ENCODE data around the gene HMCN2. TPM values are rescaled to one million over a fixed set of nuclear protein-coding genes. Genes with fewer than 3 reads are reported as not detected.

HMCN2 gene
- total RNA-seq, 1 experiment from 2014 or later: 5.6 TPM

- TF ChIP-seq ZBTB43 (CRISPR knock-in tag; IDR thresholded peaks at IDR 0.05) (no peak), ZNF121 (CRISPR knock-in tag; IDR thresholded peaks at IDR 0.05) (no peak), ZNF263 (CRISPR knock-in tag; IDR thresholded peaks at IDR 0.05; ENCODE audit: low read depth) (no peak), IRF2 (CRISPR knock-in tag; IDR thresholded peaks at IDR 0.05; ENCODE audit: borderline replicate concordance, low read depth) (no peak), STAT6 (CRISPR knock-in tag; conservative IDR thresholded peaks at IDR 0.05; ENCODE audit: low read depth) (no peak), ARID4B (CRISPR knock-in tag; IDR thresholded peaks at IDR 0.05; ENCODE audit: borderline replicate concordance) (no peak), FOXK1 (CRISPR knock-in tag; IDR thresholded peaks at IDR 0.05) (0 out of 2 replicates have a peak, but pooled peaks have one; percentile 36), CTCF (IDR thresholded peaks at IDR 0.05) (peak; percentile 98), SP1 (CRISPR knock-in tag; conservative IDR thresholded peaks at IDR 0.05) (0 out of 2 replicates have a peak, but pooled peaks have one; percentile 41)
These were observed 195.7 kb downstream of the HMCN2 start (continued) for GRCh38 chr9:130461218-130461630.

- no peak for DNase-seq (ENCODE audit: low spot score)
- Mint-ChIP-seq H3K36me3 (no peaks in the 10 kb centered on the region), H3K9me3 (no peaks in the 10 kb centered on the region), H3K4me1 (no peaks in the 10 kb centered on the region), H3K4me3 (no peak overlapping the region), H3K27me3 (ENCODE audit: low read depth) (no peaks in the 10 kb centered on the region), H3K27ac (no peak overlapping the region)
- ChIA-PET POLR2A (no interaction called here), CTCF (interaction anchor here (0.6 to 5.0 kb wide), 13 partner anchors 8 to 231 kb away, joined by 3 to 60 read pairs (median 14); partner anchors contain the start of gene EXOSC2)
- ATAC-seq: no peak
- TF ChIP-seq ZNF512 (CRISPR knock-in tag; IDR thresholded peaks at IDR 0.05; ENCODE audit: borderline replicate concordance) (no peak), TP53 (CRISPR knock-in tag; IDR thresholded peaks at IDR 0.05) (no peak), ZNF425 (CRISPR knock-in tag; conservative IDR thresholded peaks at IDR 0.05) (no peak), ZBTB43 (CRISPR knock-in tag; IDR thresholded peaks at IDR 0.05) (no peak), NFATC4 (CRISPR knock-in tag; IDR thresholded peaks at IDR 0.05) (no peak), CBFB (CRISPR knock-in tag; IDR thresholded peaks at IDR 0.05; ENCODE audit: low read depth) (no peak), FOXP4 (CRISPR knock-in tag; IDR thresholded peaks at IDR 0.05) (no peak), ATF1 (CRISPR knock-in tag; IDR thresholded peaks at IDR 0.05) (no peak), SMAD3 (CRISPR knock-in tag; IDR thresholded peaks at IDR 0.05; ENCODE audit: borderline replicate concordance) (no peak)
These were observed 196.2 kb downstream of the HMCN2 start for GRCh38 chr9:130461731-130462130.

All from WTC11 (cell line).